AML-193 (cell line): ENCODE data around the gene IRAK2.
"Not testable (repeated sequence)": the region's sequence is repeated elsewhere in the genome, so short reads cannot be mapped to it uniquely, and the experiment has no call there.

Experiments used
- DNase-seq, 2 experiments: peaks; one replicate each; lab custom pipeline; 2025; lab: John Stamatoyannopoulos, UW

IRAK2 gene

DNA sequence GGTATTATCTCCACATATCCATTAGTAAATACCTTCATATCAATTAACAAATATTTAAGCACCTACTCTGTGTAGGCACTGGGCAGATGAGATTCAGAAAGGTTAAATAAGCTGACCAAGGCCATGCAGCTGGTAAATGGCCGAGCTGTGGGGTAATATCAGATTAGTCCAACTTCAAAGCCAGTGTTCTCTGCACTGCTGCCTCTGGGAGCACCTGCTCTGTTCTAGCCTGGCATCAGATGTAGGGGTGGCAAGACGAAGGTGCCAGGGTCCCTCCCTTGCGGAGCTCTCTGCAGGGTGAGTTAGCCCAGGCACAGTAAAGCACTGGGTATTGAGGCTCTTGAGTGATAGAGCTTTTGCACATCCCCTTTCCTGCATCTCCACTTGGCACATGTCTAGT lies 89.0 kb downstream of the IRAK2 start:
- DNase-seq: no peak

DNA sequence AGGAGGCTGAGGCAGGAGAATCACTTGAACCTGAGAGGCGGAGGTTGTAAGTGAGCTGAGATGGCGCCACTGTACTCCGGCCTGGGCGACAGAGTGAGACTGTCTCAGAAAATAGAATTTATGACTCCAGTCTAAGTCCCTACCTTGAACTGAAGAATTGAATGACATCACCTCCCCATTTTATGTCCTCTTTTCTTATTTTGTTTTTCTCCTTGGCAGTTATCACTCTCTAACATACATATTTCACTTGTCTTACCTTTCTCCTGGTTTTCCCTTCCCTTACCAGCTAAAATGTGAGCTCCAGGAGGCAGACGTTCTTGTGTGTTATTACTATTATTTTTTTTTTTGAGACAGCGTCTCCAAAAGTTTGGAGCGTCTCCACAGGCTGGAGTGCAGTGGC lies 91.1 kb downstream of the IRAK2 start:
- DNase-seq: no peak

DNA sequence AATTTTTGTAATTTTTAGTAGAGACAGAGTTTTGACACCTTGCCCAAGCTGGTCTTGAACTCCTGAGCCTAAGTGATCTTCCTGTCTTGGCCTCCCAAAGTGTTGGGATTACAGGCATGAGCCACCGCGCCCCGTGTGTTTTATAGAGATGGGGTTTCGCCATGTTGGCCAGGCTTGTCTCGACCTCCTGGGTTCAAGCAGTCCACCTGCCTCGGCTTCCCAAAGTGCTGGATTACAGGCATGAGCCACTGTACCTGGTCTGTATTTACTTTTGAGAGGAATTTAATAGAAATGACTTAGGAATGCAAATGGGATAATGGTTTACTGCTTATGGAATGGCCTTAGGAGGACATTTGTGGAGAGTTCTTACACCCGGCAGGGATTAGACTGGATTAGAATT lies 94.3 kb downstream of the IRAK2 start:
- DNase-seq: no peak

DNA sequence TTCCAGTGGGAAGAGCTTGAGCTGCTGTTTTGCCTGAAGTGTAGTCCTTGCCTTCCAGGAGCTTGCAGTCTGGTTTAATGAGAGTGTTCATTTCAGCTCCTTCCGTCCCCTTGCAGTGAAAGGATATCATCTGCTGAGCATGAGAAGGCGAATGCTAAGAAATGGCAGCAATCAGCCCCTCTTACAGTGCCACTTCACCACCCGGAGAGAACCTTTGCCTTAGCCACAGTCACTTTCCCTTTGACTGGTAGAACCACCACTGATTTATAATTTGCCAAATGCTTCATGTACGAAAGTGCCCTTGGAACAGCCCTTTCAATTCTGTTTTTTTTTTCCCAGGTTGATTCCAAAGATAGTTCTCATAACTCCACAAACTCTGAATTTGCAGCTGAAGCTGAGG lies 95.1 kb downstream of the IRAK2 start:
- no peak for DNase-seq

DNA sequence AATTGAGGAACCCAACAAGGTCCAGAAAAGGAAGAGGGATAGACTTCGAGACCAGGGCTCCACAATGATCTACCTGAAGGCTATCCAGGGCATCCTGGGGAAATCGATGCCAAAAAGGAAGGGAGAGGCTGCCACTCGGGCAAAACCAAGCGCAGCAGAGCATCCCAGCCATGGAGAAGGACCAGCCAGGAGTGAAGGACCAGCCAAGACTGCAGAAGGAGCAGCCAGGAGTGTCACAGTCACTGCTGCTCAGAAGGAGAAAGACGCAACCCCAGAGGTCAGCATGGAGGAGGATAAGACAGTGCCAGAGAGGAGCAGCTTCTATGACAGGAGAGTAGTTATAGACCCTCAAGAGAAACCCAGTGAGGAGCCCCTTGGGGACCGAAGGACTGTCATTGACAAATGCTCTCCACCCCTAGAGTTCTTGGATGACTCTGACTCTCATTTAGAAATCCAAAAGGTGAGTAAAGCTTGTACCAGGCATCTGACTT lies 95.5 kb downstream of the IRAK2 start:
- DNase-seq: no peak

DNA sequence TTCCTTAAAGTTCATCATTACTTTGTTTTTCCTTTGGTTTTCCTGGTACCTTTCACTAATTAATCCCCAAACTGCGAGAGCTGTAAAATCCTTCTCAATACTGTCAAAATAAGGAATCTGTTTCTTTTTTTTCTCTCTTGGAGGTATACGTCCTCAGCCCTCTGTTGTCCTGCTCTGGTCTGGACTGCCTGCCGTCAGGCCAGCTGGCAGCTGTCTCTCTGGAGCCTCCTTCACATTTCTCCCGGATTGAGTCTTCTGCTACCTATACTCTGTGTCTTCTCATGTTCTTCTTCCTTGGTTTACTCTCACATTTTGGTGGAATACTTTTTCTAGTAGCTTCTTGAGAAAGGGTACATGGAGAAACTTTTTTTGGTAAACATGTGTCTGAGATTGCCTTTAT lies 97.3 kb downstream of the IRAK2 start:
- DNase-seq: no peak

DNA sequence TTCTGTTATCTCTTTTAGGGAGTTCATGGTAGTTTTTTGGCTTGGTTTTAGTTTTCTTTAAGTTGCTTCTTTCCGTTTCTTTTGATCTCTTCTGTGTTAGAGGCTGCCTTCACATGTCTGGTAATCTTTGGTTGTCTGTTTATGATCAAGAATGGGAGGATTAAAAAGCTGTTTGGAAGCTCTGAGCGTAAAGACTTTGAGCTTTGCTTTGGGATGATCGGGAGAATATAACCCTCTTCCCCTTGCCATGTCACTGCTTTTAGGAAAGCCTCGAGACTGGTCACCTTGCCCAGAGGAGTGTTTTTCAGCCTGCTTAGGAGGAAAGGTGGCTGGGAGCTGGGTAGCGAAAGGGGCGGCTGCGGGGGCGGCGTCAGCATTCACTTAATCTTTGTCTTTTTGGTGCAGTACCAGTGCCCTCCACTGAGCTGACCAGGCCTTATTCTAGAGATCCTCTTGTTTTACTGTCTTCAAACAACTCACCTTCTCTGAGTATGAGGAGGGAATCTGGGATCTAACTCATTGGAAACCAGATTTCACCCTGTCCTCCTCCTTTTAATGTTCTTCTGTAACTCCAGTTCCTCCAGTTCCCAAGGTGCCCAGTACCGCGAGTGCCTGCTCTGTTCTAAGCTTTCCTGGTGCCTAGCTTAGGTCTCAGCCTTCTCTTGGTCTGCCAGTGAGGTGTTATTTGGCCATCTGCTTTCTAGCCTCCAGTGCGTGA lies 99.1 kb downstream of the IRAK2 start:
- peak; percentile 43 to 50 for DNase-seq

DNA sequence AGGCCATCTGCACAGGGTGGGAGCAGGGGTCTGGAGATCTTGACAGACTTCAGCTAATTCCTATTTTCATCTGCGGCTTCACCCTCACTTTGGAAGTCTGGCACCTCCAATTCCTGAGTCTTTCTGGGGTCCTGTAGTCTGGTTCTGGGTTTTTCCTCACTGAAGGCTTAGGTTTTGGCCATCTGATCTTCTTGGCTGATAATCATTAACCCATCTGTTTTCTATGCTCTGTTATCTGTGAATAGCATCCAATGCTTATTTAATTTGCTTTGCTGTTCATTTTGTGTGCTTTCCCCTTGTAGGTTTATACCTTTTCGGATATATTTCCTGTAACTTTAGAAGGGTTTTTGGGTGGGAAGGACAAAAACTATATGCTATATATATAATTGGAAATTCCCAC lies 101.1 kb downstream of the IRAK2 start:
- DNase-seq: no peak

DNA sequence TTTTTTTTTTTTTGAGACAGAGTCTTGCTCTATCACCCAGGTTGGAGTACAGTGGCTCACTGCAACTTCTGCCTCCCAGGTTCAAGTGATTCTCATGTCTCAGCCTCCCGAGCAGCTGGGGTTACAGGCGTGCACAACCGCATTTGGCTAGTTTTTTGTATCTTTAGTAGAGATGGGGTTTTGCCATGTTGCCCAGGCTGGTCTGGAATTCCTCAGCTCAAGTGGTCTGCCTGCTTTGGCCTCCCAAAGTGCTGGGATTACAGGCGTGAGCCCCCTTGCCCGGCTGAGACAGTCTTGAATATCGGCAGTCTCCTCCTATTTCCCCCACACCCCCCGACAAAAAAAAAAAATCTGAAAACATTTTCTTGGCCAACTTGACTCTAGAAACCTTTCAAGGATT lies 102.2 kb downstream of the IRAK2 start:
- not testable (repeated sequence) for DNase-seq

DNA sequence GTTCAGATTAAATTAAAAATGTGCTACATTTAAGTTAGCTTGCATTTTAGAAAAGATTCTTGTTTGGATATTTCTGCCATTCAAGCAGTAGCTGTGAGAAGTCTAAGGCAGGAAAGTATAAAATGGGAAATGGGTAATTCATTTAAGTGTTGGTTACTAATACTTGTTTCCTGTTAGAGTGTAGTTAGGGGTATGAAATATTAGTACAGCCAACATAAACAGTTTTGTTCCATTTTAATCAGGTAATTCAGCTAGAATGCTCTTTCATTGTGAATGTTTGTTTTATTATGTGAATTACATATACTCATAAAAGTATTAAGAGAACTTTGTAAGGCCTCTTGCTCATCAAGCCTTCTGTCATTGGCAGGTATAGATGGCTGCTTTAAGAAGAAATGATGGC lies 103.4 kb downstream of the IRAK2 start:
- DNase-seq: no peak

DNA sequence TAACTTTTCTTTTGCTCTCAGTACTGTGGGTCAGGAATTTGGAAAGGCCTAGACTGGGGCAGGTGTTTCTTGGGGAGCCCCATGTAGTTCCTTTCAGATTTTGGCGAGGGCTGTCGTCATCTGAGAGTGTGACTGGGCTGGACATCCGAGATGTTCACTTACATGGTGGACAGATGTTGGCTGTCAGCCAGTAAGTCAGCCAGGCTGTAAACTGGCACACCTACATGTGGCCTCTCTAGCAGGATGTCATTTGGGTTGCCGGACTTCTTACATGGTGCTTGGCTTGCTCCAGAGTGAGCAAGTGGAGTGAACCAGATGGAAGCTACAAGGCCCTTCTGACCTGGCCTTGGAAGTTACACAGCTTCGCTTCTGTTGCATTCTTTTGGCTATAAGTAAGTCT lies 104.2 kb downstream of the IRAK2 start:
- DNase-seq: no peak

DNA sequence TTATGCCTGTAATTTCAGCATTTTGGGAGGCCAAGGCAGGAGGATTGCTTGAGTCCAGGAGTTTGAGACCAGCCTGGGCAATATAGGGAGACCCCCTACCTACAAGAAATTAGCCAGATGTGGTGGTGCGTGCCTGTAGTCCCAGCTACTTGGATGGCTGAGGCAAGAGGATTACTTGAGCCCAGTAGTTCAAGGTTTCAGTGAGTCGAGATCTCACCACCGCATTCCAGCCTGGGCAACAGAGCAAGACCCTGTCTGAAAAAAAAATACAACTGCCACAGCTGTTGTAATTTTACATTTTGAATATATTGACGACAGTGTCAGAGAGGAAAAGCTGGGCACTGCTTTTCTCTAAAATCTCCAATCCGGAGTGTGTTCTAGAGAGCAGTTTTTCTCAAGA lies 104.7 kb downstream of the IRAK2 start:
- DNase-seq: no peak

DNA sequence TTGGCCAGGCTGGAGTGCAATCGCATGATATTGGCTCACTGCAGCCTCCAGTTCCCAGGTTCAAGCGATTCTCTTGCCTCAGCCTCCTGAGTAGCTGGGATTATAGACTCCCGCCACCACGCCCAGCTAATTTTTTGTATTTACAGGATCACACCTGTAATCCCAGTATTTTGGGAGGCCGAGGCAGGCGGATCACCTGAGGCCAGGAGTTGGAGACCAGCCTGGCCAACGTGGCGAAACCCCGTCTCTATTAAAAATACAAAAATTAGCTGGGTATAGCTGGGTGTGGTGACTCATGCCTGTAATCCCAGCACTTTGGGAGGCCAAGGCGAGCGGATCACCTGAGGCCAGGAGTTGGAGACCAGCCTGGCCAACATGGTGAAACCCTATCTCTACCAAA lies 107.8 kb downstream of the IRAK2 start:
- DNase-seq: not testable (repeated sequence)

DNA sequence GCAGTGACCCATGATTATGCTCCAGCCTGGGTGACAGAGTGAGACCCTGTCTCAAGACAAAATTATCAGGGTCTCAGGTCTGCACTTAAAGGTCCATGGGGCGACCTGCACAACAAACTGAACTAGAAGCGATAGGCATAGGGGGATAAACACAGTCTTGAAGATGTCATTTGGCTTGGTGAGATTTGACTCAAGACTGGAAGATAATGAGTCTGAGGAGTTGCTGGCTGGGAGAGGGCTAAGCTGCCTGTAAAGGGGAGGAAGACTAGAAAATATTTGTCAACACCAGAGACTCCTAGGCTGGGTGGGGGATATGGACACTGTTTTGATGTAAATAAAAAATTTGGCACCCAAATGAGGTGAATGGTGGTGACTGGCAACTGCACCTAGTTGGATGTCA lies 108.3 kb downstream of the IRAK2 start:
- no peak for DNase-seq

DNA sequence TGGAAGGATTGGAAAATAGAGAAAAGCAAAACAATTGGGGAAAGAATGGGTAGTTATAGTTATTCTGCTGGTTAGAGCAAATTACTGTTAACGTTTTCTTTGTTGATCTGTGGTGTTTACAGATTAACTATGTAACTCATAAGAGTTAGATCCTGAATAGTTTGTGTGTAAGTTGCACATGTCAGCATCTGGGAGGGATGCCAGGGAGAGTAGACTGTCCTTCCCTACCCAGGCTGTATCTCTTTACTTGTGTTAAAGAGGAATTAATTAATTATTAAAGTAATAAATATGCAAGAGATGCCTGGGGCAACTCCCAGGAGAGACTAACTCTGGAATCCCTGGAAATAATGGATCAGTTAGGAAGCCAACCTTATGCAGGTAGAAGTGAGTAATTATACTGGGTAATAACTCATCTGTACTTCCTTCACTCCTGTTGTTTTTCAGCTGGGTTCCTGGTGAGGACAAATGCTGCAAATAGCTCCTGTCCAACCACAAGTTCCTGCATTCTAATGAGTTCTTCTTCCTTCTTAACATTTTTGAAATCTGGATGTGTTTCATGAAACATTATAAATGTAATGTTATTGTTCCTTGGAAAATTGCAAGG lies 109.1 kb downstream of the IRAK2 start:
- DNase-seq: peak; percentile 23 to 30

DNA sequence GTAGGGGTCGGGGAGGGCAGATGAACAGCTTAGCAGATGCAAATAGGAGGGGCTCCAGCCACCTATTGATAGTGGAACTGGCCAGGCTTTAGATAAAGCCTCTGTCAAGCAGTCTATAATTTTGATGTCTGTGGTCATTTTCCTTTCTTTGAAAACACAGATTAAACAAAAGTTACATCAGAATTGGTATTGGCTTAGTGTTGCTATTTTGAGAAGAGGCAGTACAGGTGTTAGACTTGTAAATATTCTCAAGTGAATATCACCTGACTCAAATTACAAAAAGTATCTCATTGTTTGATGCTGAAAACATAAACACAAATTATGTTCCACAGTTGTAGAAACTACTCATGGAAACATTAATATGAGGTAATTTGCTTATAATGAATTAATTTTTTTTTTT lies 109.9 kb downstream of the IRAK2 start:
- DNase-seq: no peak

DNA sequence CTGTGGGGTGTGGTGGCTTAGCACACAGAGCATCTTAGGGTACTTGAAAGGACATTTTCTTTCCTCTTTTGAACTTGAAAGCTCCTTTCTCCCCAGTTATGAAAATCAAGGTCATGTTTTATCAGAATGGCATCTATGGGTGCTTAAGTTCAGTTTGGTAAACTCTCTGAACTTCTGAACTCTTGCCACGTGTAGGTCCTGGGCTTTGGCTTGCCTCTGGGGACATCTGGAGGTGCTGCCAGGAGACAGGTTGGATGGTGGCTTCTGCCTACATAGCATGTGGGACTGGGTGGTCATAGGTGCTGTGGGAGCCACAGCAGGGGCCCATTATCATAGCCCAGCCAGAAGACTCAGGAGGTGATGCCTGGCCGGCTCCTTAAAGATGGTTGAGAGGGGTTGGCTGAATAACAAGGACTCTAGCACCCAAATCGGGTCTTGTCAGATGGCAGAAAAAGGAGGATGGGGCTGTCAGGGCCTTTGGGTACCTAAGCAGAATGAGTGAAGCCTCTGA lies 112.5 kb downstream of the IRAK2 start:
- DNase-seq: no peak

DNA sequence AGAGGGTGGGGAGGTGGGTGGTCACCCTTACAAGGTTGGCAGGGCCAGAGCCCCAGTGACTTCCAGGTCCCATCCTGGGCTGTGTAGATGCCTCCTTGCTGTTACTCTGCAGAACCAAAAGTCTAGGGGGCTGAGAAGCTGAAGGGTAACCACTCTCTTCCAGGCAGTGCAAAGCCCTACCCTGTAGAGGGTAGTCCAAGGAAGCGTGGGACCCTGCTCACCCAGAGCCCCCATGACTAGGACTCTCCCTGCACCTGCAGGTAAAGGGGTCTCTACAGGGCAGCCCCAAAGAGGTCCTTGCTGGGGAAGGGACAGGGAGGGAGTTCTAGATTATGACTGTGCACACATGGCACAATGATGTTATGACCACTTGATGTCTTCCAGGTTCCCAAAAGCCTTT lies 113.8 kb downstream of the IRAK2 start:
- DNase-seq: no peak

DNA sequence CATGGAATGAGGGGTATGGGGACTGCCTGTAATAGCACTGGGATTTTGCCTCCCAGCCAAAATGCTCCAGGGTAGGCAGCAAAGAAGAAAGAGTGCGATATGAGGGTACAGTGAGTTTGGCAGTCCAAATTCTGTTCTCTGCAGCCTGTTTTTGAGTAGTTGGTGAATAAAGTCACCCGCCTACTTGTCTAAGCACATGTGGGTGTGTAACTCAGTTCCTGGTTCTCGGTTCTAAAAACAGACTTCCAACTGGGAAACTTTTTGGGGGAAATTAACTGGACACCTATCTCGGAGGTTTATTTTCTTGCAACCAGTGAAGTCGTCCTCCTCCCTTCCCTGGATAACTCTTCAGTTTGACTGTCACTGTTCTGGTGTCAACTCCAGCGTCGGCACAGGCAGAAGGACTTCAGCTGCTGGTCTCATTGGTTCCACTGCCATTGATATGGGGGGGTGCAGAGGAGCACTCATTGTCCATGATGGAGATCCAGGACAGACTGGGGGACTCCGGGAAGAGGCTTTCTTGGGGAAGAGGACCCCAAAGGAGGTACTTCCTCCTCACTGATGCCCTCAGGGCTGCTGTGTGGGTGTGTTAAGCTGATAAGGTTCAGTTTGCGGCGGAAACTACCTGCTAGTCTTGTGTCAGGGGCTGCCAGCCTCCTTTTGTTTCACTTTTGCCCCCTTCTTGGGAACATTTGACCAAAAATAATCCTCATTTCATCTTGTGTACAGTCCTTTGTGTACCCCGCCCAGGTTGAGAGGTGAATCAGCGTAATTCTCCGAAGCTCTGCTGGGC lies 114.9 kb downstream of the IRAK2 start:
- no peak for DNase-seq

DNA sequence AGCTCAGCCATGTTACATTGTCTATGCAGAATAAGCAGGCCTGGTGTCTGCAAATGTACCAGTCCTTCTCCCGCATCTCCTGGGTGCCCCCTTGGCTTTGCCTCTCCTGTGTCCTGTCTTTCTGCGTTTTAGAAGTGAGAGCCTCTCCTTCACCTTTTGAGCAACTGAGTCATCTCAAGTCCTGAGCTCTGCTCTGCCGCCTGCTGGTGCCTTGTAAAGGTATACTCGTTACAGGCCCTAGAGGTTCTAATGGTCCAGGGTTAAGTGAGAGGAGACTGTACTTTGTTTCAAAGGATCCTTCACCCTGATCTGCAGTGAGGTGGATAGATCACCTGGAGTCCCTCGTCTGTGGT lies 115.4 kb downstream of the IRAK2 start:
- no peak for DNase-seq

DNA sequence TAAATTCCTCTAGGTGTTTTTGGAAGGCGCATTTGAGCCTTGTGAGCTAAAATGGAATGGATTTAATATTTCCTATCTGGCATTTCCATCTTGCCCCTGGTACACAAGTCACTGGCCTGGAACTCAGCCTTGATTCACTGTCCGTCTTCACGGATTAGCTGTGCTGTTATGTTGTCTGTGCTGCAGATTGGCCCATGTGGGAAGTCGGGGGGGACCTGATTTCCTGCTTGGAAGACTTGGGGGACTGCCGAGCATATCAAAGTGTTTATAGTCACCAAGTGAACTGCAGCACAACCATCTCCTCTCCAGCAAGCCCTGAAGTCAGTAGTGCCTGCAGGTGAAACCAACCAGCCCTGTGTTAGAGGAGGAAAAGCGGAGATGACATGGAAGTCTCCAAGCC lies 115.9 kb downstream of the IRAK2 start:
- DNase-seq: no peak

DNA sequence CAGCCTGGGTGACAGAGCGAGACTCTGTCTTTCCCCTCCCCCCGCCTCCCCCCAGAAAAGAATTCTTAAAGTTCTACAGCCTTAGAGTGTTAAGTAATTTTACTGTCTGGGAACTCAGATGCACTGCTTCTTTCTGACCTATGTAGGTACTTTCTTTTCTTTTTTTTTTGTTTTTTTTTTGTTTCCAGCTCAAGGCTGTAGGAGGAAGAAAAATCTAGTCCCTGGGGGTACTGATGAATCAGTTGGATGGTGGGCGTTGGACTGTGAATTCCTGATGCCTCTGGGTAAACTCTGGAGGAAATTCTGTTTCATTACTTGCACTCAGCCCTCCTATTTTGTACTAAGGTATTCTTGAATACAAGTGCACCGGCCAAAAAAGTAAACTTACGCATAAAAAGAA lies 117.2 kb downstream of the IRAK2 start:
- no peak for DNase-seq

DNA sequence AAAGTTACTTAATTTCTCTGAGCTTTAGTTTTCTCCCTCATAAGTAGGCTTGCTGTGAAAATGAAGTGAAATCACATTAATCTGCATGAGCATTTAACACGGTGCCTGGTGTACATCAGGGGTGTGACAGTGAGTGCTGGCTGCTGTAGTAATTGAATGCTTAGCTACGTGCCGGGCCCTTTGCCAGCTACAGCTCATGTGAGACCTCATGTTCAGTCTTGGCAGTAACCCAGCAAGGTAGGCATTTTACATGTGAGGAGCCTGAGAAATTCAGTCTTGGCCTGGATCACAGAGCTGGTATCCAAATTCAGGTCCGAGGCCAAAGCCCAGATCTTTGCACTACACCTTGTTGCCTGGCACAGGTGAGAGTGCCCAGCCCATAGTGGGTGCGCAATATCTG lies 118.9 kb downstream of the IRAK2 start:
- DNase-seq: no peak
